RPMI7951 (cell line): ENCODE data around the gene CYB561. TPM values are rescaled to one million over a fixed set of nuclear protein-coding genes. Genes with fewer than 3 reads are reported as not detected.

Experiments used
- DNase-seq: peaks from one replicate; pipeline ENCODE4 v3.0.0-alpha.2; 2012; ENCODE audit warnings: low read depth
- total RNA-seq: library from RNA; depleted of rRNA; stranded (reverse); fragments of >200 nt; shearing (Covaris generic); gene quantifications from 2 replicates; pipeline ENCODE4 v1.2.3, GENCODE V29; 2014

The CYB561 gene
- total RNA-seq, 1 experiment from 2014 or later = 10.0 TPM

- peak; percentile 80 for DNase-seq
Measured at GRCh38 chr17:63434951-63435571, 11.0 kb downstream of the CYB561 start.

DNA sequence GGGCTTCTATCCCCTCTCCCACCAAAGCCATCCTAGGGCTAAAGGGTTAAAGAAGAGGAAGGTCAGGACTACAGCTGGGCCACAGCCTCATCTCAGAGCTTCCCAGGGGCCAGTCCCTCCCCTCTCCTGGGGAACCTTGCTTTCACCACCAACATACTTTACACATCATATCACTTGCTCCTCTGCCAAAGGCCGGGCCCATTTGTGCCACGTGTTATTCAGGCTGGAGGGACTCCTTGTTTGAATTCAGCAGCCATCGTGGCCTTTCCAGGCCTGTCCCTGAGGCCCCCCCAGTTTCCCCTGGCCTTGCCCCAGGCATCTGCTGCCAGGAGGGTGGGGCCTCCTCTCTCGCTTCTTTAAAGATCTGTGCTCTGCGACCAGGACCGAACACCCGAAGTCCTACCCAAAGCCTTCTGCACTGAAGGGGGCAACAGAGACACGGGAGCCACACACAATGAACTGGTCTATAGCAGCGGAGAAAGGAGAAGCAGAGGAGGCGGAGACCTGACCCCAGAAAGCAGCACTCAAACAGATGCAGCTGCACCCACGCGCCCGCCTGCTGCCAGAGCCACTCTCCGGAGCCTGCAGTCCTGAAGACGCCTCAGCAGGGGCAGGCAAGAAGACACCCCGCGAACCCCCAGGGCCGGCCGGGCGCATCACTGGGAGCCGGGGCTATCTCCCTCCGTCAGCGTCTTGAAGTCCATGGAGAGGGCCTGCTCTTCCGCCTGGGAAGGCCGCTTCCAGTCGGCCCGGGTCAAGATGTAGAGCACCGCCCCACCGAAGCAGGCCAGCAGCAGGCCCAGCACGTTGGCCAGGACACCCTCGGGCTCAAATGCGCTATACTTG, 12.1 kb downstream of the CYB561 start:
- peak; percentile 86 for DNase-seq

GRCh38 chr17:63431939-63432804, 13.9 kb downstream of the CYB561 start:
- DNase-seq = no peak

- DNase-seq = no peak
Measured at GRCh38 chr17:63431618-63431938, 14.5 kb downstream of the CYB561 start.

GRCh38 chr17:63430223-63430622, 15.9 kb downstream of the CYB561 start:
- no peak for DNase-seq

- DNase-seq = no peak
Measured at GRCh38 chr17:63429766-63430165, 16.3 kb downstream of the CYB561 start.

DNA sequence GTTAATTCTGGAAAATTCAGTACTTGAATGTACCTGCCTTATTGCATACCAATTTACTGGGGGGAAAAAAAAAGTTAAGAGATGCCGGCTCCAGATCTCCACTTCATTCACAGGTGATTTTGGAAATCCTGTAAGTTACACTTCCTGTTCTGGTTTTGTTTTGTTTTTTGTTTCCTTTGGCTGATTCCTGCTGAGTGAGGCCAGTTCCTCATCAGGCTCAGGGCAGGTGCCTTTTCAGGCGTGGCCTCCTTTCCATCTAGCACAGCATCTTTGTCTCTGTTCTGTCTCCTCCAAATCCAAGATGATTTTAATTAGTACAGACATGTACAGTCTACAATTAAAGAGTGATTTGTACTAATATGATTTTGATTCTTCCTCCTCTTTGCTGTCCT, 19.2 kb downstream of the CYB561 start:
- no peak for DNase-seq

GRCh38 chr17:63426041-63426916, 19.8 kb downstream of the CYB561 start:
- DNase-seq = no peak

DNA sequence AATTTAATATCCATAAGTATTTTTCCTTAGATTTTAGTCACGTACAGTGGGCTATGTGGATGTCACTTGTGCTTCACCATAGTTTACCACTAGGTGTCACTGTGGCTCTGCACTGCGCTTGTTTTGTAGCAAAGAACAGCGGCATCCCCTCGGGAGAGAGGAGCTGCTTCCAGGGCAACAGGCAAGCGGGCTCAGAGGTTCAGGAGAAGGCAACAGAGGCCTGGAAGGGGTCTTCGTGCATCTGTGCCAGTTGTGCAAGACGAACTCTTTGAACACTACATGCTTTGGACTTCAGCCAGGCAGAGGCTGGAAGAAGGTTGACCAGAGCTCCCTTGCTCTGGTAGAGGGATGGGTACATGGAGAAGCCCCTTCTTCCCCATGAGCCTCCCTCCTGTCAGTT, 20.6 kb downstream of the CYB561 start:
- DNase-seq = peak; percentile 65

GRCh38 chr17:63423963-63424362, 22.1 kb downstream of the CYB561 start:
- no peak for DNase-seq

- DNase-seq = no peak
Measured at GRCh38 chr17:63423251-63423950, 22.7 kb downstream of the CYB561 start.

- no peak for DNase-seq
Measured at GRCh38 chr17:63421681-63422645, 24.1 kb downstream of the CYB561 start.

- no peak for DNase-seq
Measured at GRCh38 chr17:63420868-63421680, 25.0 kb downstream of the CYB561 start.

DNA sequence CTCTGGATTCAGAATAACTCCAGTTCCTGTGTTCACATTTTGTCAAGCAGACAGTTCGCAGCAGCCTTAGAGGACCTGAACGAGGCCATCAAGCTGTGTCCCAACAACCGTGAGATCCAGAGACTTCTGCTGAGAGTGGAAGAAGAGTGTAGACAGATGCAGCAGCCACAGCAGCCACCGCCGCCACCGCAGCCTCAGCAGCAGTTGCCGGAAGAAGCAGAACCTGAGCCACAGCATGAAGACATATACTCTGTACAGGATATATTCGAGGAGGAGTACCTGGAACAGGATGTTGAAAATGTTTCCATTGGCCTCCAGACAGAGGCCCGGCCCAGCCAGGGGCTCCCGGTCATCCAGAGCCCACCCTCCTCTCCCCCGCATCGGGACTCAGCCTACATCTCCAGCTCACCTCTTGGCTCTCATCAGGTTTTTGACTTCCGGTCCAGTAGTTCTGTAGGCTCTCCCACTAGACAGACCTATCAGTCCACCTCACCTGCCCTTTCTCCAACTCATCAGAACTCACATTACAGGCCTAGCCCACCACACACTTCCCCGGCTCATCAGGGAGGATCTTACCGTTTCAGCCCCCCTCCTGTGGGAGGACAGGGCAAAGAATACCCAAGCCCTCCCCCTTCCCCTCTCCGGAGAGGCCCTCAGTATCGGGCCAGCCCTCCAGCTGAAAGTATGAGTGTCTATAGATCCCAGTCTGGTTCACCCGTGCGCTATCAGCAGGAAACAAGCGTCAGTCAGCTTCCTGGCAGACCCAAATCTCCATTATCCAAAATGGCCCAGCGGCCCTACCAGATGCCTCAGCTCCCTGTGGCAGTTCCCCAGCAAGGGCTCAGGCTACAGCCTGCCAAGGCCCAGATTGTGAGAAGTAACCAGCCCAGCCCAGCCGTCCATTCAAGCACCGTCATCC, 25.9 kb downstream of the CYB561 start:
- no peak for DNase-seq

DNA sequence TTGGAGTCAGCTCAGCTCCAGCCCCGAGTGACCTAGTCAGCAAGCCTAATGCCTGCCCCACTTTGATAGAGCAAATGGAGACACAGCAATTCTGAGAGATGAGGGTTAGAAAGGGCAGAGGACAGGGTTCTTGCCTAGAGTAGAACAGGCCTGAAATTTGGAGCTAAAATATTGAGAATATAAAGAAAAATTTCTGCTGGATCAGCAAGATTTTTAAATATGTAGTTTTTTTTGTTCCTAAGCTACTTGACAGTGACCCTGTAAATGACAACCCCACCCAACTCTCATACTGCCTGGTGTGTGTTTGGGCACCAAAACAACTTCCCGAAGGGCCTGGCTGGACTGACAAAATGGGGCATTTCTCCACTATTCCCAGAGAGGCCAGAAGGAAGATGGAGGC, 26.7 kb downstream of the CYB561 start:
- no peak for DNase-seq

GRCh38 chr17:63418540-63418939, 27.6 kb downstream of the CYB561 start:
- DNase-seq = no peak

GRCh38 chr17:63414222-63414621, 31.9 kb downstream of the CYB561 start:
- DNase-seq = no peak

DNA sequence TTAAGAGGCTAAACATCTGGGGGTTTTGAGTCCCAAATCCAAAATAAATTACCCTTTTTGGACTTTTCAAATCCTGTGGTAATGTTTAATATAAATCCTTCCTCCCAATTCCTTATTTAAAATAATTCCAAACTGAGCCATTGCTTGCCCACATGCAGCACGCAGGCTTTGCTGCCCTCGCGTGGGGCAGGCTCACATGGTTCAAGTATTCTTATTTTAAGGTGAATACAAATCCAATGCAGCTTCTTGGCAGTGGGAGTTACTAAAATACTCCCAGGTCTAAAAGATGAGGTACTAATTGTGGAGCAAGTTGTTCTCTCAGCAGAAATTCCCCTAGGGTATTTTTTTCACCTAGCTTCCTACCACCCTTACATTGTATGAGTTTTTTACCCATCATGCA, 33.0 kb downstream of the CYB561 start:
- no peak for DNase-seq
